GM18499 (cell line): ENCODE data around the gene SRSF10.
"Not testable (repeated sequence)": the region's sequence is repeated elsewhere in the genome, so short reads cannot be mapped to it uniquely, and the experiment has no call there.

ENCODE experiments used
- ATAC-seq: cut with Tn5 transposase; IDR thresholded peaks from one replicate; pipeline ENCODE4 v1.9.1; 2021; ENCODE audit warnings: moderate number of reproducible peaks; ENCODE audit not compliant: insufficient read depth, unreplicated experiment

SRSF10 gene

DNA sequence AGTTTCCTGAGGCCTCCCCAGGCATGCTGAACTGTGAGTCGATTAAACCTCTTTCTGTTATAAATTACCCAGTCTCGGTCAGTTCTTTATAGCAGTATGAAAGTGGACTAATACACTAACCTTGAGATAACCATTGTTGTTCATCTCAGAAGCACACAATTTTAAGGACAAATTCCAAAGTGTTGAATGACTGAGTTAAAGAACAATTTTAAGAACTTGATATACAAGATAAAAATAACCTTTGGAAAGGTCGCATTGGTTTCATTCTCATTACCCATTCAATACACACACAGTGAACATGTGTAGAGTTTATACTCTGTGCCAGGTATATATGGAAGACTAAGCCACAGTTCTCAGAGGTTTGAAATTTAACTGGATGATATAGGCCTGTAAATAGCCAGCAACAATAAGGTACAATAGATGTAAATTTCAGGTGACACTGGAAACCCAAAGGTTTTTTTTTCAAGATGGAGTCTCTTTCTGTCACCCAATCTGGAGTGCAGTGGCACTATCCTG lies 19.1 kb upstream of the SRSF10 start:
- ATAC-seq: no peak

DNA sequence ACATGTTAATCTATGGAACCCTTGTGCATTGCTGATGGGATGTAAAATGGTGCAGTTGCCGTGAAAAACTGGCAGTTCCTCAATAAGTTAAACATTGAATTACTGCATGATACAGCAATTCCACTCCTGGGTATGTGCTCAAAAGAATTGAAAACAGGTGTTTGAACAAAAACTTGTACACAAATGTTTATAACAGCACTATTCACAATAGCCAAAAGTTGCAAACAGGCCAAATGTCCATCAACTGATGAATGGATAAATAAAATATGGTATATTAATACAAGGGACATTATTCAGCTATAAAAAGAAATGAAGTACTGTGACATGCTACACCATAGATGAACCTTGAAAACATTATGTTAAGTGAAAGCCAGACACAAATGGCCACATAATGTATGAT lies 17.7 kb upstream of the SRSF10 start:
- no peak for ATAC-seq

DNA sequence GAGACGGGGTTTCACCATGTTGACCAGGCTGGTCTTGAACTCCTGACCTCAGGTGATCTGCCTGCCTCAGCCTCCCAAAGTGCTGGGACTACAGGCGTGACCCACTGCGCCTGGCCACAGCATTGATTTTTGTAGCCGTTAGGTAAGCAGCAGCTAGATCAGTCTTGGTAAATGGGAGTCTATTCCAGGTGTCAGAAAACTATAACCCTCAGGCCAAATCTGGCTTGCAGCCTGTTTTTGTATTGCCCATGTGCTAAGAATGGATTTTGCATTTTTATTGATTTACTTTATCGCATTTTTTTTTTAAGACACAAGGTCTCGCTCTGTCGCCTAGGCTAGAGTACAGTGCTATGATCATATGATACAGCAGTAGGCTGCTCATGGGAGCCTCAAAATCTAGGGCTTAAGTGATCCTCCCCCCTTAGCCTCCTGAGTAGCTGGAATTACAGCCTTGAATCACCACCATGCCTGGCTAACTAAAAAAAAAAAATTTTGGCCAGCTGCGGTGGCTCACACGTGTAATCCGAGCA lies 16.6 kb upstream of the SRSF10 start:
- ATAC-seq: no peak

DNA sequence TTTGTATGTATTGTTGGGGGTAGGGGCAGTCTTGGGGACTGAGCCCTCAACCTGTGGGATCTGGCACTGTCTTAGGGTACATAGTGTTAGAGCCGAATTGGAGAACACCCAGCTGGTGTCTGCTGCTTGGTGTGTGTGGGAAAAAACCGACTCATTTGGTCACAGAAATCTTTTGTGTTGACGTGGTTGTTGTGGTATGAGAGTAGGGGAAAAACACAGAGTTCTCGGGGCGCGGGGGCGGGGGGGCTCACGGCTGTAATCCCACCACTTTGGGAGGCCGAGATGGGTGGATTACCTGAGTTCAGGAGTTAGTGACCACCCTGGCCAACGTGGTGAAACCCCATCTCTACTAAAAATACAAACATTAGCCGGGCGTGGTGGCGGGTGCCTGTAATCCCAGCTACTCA lies 15.3 kb upstream of the SRSF10 start:
- ATAC-seq: no peak

DNA sequence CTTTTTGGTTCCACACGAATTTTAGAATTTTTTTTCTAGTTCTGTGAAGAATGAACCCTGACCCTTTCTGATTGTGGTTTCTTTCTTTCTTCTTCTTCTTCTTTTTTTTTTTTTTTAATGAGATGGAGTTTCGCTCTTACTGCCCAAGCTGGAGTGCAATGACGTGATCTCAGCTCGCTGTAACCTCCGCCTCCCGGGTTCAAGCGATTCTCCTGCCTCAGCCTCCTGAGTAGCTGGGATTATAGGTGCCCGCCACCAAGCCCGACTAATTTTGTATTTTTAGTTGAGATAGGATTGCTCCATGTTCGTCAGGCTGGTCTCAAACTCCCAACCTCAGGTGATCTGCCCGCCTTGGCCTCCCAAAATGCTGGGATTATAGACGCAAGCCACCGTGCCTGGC lies 11.9 kb upstream of the SRSF10 start:
- not testable (repeated sequence) for ATAC-seq

DNA sequence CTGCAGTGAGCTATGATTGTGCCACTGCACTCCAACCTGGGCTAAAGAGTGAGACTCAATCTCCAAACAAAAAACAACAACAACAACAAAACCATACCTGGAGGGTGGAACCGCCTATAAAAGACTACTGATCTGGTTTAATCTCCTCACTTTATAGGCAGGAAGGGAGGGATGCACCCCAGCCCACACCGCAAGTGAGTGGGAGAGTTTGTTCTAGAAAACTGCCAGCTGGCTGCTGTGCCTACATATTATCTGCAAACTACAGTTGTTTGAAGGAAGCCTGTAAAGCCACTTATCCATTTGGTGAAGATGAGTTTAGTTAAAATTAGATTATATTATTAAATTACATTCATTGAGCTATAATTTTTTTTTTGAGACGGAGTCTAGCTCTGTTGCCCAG lies 9.1 kb upstream of the SRSF10 start:
- ATAC-seq: no peak

DNA sequence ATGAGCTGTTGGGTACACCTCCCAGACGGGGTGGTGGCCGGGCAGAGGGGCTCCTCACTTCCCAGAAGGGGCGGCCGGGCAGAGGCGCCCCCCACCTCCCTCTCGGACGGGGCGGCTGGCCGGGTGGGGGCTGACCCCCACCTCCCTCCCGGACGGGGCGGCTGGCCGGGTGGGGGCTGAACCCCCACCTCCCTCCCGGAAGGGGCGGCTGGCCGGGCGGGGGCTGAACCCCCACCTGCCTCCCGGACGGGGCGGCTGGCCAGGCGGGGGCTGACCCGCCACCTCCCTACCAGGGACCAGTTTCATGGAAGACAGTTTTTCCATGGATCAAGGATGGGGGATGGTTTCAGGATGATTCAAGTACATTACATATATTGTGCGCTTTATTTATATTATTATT lies 6.9 kb upstream of the SRSF10 start:
- not testable (repeated sequence) for ATAC-seq

DNA sequence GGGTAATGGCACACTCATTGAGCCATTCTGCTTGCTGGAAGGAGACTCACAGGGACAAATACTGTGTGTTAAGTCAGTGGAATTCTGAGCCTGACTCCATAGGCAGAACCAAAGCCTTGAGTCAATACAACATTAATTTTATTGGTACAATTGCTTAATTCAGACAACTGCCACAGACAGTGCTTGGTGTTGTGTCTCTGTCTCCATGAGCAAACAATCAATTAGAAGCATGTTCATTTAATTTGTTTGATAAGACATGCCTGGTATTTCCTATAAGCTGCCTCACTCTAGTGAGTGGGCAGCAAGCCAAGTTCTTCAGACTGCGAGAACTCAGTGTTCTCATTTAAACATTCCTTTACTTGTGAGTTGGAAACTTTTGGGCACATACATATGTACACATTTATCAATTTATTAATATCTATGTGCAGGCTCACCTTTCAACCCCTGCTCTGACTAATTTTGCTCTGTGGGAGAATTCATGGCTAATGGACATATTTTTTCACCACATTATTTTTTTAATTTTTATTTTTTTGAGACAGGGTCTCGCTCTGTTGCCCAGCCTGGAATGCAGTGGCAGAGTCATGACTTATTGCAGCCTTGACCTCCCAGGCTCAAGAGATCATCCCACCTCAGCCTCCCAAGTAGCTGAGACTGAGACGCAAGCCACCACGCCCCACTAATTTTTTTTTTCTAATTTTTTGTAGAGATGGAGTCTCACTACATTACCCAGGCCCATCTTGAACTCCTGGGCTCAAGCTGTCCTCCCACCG lies 4.5 kb upstream of the SRSF10 start:
- ATAC-seq: no peak

DNA sequence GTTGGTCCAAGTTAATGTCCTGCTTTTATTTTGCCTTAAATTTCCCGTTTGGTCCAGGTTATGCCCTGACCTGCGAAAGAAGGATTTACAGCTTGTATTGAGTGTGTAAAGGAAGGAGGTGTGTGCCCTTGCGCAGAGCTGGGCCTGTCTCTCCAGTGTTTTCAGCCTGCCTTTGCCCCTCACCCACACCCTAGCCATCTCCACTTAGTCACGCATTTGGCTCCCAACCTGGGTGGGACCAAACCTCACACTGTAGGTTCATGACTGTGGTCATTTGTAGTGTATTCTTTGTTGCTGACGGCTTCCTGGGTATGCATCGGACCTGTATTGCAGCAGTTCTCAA lies 572 bp upstream of the SRSF10 start:
- peak; percentile 25 for ATAC-seq

DNA sequence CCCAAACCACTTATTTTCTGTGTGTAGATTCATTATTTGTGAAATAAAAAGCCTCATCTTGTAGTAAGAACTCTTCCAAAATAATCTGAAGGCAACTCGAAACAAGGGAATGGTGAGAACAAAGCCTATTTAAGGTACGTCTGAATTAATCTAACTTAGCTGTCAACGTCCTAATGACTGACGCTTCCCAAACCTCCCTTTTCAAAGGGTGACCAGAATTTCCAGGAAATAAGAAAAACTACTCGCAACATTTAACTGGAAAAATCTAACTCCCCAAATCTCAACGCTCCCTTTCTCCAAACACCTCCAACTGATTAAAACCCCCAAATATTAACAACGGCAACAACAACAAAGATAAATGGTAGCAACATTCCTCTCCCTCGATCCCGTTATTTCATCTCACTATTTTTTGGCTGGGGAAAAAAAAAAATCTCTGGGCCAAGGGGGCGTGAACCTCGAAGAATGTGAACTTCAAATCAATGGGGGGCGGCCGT lies 693 bp downstream of the SRSF10 start:
- no peak for ATAC-seq

DNA sequence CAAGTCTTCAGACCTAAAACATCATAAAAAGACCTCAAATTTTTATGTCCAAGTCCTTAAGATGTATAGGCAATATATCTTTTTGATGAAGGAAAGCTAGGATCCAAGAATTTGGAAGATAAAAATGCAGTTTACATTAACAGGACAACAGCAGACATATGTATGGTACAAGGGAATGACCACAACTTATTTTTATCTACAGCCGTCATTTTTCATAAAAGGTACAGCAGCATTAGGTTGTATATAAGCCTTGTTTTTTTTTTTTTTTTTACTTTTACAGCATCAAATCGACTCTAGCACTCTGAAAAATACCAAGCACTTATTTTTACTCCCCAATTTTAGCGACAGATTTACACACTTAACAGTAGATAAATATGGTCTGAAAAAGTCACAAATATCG lies 1.3 kb downstream of the SRSF10 start:
- no peak for ATAC-seq

DNA sequence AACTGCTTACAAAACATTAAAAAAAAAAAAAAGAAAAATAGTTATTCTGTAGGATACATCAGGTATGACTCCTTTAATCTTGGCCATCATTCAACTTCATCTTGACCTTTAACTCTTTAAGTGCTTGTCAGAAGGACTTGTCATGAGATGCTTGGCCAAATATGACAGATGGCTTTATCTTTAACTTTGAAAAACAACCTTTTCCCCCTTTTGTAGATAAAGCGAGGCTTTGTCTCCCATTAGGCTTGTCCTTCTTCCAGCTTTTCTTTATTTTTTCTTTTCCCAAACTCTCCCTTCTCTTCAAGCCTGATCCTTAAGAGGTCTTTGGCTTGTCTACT lies 2.3 kb downstream of the SRSF10 start:
- ATAC-seq: no peak

DNA sequence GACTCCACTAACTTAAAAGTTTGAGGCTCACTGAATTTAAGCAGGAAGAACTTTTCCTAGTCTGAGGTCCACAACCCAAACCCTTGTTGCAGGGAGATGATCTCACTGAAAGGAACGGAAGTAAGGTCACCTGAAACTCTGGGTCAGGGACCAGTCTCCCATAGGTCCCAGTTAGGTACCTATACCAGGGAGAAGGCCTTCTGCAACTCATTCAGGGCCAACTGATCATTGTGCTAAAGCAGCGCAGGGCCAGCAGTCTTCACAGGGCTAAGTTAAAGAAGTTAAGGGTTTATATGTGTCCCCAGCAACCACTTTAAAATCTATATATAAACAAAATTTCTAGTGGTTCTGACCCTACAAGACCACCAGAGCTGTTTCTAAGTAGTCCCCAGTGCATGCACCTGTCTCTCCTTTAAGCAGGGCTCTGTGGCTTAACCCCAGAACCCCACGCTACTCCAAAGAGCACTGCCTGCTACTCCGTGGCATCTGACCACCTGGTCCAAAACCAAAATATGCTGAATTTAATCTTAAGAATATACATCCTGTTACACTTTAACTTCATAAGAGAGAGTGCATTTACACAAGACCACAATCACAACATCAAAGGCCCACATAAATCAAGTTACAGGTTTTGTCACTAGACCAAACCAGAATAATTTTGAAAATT lies 2.8 kb downstream of the SRSF10 start:
- no peak for ATAC-seq

DNA sequence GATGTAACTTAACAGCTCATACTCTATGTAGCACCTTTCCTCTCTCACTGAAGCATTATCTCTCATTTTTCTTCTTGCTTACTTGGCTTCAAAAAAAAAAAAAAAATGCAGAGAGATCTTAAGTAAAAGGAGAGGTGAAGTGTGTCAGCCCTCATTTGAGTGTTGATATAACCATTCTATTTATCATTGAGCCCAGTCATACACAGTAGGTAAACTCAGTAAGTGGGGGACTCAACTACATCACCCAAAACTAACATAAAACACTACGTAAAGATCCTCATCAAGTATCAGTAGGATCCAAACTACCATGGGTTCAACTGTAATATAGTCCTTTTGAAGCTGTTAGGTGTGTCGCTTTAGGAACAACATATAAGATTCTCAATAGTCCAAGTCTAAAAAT lies 12.3 kb downstream of the SRSF10 start:
- ATAC-seq: no peak

DNA sequence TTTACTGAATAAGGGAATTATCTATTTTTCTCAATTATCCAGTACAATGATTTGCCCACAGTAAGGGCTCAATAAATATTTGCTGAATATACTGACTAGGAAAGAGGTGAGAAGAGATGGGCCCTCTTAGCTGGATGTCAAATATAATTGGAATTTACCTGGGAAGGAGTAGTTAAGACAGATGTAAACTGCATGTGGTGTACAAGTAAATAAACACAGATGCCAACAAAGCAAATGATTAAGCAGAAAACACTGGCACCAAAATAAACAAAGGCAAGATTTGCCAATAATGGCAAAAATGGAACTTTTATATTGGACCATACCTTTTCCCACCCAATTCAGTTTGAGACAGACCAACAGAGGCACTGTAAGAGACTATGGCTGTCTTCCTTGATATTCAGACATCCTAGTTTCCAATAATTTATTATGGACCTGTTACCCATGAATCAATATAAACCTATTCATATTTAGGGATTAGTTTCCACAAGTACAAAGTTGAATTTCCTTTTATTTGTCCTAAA lies 13.1 kb downstream of the SRSF10 start:
- no peak for ATAC-seq

DNA sequence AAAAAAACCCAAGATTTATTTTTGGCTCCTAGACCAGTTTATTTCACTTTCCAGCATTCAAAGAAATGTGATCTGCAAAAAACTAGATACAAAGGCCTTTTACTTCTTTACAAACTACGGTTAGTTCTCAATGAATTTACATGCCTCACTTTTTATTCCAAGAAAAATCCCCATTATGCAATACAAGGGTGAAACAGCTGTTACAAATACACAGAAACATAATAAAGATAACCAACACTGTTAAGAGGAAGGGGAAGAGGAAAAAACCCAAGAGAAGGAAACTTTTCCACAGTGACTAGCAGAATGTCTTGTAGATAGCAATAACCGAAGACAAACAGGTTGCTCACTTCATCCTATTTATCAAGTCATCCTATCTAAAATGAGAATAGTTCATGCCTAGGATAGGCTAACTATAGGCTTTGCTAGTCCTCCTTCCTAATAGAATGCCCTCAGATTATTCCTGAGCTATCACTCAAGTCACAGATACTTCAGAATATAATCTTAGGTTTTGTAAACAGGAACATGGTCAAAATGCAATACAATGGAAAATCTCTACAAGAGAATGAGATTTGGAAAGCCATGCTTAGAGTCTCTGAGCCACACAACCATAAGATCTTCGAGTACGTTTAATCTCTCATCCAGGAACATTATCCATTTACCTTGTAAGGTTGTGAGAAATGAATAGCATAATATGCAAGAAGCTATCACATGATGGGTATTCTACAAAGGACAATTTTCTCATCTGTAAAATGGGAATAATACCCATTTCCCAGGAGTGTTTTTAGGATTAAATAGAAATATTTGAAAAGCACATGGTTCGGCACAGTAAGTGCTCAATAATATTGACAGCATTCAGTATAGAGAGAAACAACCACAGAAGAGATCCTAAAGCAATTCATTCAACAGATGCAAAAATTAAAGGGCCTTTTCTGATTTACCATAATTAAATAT lies 15.1 kb downstream of the SRSF10 start:
- no peak for ATAC-seq

DNA sequence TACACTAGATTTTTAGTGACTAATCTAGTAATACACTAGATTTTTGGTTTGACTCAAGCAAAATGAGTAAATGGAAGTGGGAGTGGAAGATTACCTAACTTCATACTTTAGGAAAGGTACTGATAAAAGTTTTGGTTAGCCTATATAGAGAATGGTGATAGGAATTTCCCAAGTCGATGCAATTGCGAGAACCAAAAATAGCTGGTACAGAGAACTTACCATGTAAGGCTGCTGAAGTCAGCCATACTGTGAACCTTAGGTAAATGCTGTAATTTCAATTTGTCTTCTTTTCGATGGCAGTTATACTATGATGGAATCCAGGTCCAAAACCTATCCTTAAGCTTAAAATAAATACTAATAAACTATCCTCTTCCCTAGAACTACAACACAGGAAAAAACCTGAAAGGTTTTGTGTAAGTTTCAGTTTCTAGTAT lies 15.9 kb downstream of the SRSF10 start:
- no peak for ATAC-seq

DNA sequence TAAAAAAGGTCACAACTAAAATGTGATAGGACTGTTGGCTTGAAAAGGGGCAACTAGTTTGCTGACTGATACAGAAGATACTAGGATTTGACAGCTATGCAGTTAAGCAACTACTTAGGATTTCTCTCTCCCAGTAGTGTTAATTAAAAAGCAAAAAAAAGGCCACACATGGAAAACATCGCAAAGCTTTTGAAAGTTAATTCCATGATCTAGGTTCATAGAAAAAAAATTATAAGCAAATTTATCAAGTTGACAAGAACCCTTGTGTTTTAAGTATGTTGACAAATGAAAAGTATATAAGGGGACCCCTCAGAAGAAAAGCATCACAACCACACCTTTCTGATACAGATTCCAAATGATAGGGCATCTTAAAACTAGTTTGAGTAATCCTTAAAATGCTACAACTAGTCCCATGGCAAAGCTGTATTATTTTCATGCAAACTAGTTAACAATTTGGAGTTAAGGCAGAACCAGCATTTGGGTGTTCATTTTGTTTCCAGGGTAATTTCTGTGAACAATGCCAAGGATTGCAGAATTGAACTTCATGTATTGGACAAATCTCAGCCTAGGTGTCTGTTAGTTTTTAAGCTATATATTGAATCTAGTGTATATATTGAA lies 16.4 kb downstream of the SRSF10 start:
- no peak for ATAC-seq

DNA sequence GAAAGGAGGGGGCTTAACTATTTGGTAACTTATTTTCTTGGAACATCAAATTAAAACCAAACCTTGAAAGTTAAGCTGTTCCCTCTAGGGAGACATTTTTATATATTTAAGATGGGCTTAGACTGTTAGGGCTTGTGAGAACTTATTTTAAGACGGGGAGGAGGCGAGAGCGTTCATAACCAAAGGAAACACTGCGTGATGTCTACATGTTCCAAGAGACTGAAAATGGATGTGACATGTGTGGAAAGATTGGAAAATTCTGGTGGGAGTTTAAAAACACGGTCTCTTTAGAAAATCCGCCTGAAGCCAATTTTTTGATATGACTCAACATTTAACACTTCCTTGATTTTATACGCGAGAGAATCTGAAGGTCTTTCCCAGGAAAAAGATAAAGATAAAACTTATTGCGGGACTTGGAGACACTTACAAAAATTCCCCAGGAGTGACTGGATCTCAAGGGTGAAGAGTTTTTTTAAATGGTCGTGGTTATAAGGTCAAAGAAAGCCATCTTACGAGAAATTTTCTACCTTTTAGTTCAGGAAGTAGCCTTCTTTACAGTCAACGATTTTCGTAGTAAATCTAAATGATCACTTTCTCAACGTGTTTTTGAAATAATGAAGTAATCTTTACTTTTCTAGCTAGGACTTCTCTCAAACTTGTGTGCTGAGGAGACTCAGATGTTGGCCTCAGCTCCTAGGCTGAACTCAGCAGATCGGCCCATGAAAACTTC lies 19.7 kb downstream of the SRSF10 start:
- ATAC-seq: no peak
